ENCODE measurements around the gene LMBR1. TPM values are rescaled to one million over a fixed set of nuclear protein-coding genes. Genes with fewer than 3 reads are reported as not detected.

The LMBR1 gene
- total and polyA plus RNA-seq, 2 donors (not counting 1 experiment from before 2014, with no cell fraction given), result 19.7 to 85.2 TPM

- H3K4me1 ChIP-seq (ENCODE audit: control insufficient read depth in 2 of 2, insufficient read depth in 2 of 2, low read length in 2 of 2), result no peaks in the 10 kb centered on the region
- DNase-seq, result no peak
- ATAC-seq (ENCODE audit: low read depth), result no peak
- Mint-ChIP-seq H3K4me1 (no peaks in the 10 kb centered on the region), H3K4me3 (no peak overlapping the region), H3K27ac (no peak overlapping the region), H3K9me3 (ENCODE audit: insufficient read depth) (no peaks in the 10 kb centered on the region), H3K27me3 (peaks cover 19% of the 10 kb centered on the region)
- no peak overlapping the region for H3K9ac ChIP-seq (ENCODE audit: low read length)
- H3K27ac ChIP-seq (ENCODE audit: low read length in 2 of 2), result no peak overlapping the region
- H3K79me2 ChIP-seq (ENCODE audit: control insufficient read depth, insufficient read depth, low read length), result no peaks in the 10 kb centered on the region
- intact Hi-C loops (cut with micrococcal nuclease), result no loop called here
- H3K27me3 ChIP-seq (replicated peaks in 1 of 4; ENCODE audit: control extremely low read depth in 1 of 4, control insufficient read depth in 3 of 4, insufficient read depth in 4 of 4, low read length in 3 of 4), result peaks cover 0 to 10% (median 1%) of the 10 kb centered on the region in 4 experiments
- no peaks in the 10 kb centered on the region for H3K9me3 ChIP-seq (ENCODE audit: control extremely low read depth in 1 of 3, control insufficient read depth in 2 of 3, insufficient read depth in 1 of 3, low read length in 2 of 3)
- no peaks in the 10 kb centered on the region for H3K36me3 ChIP-seq (replicated peaks in 1 of 2; ENCODE audit: control extremely low read depth in 1 of 2, control insufficient read depth in 1 of 2, extremely low read depth in 1 of 2, insufficient read depth in 2 of 2, low read length in 1 of 2)
- ChIA-PET POLR2A (no interaction called here), CTCF (no interaction called here)
- no peak overlapping the region for H2AFZ ChIP-seq (ENCODE audit: insufficient read depth, low read depth, low read length, poor library complexity, severe bottlenecking)
- H3K4me2 ChIP-seq (replicated peaks; ENCODE audit: low read depth, low read length, poor library complexity, severe bottlenecking), result no peak overlapping the region
- no peak for TF ChIP-seq CTCF (IDR thresholded peaks at IDR 0.05)
- TF ChIP-seq EZH2 (IDR thresholded peaks at IDR 0.05; ENCODE audit: borderline replicate concordance, insufficient read depth, low read depth, low read length, poor library complexity, severe bottlenecking), result no peak
- no peak overlapping the region for H3K4me3 ChIP-seq (ENCODE audit: control extremely low read depth in 1 of 5, extremely low read depth in 1 of 5, insufficient read depth in 1 of 5, low read depth in 2 of 5, low read length in 4 of 5)
- no peaks in the 10 kb centered on the region for H4K20me1 ChIP-seq (ENCODE audit: control insufficient read depth, insufficient read depth, low read length, poor library complexity, severe bottlenecking)
- WGBS (ENCODE audit: insufficient coverage), result 100% methylated on average over 1 of the region's 4 CpGs
These were observed 237.0 kb downstream of the LMBR1 start for GRCh38 chr7:156655983-156656382.

GRCh38 chr7:156655251-156655650 is 237.7 kb downstream of the LMBR1 start:
- Histone ChIP-seq H3K4me2 (replicated peaks; ENCODE audit: low read depth, low read length, poor library complexity, severe bottlenecking) (no peak overlapping the region), H2AFZ (ENCODE audit: insufficient read depth, low read depth, low read length, poor library complexity, severe bottlenecking) (no peak overlapping the region), H4K20me1 (ENCODE audit: control insufficient read depth, insufficient read depth, low read length, poor library complexity, severe bottlenecking) (no peaks in the 10 kb centered on the region), H3K4me3 (ENCODE audit: control extremely low read depth in 1 of 5, extremely low read depth in 1 of 5, insufficient read depth in 1 of 5, low read depth in 2 of 5, low read length in 4 of 5) (no peak overlapping the region), H3K27me3 (replicated peaks in 1 of 4; ENCODE audit: control extremely low read depth in 1 of 4, control insufficient read depth in 3 of 4, insufficient read depth in 4 of 4, low read length in 3 of 4) (peaks cover 0 to 17% (median 1%) of the 10 kb centered on the region in 4 experiments), H3K27ac (ENCODE audit: low read length in 2 of 2) (no peak overlapping the region), H3K4me1 (ENCODE audit: control insufficient read depth in 2 of 2, insufficient read depth in 2 of 2, low read length in 2 of 2) (no peaks in the 10 kb centered on the region), H3K79me2 (ENCODE audit: control insufficient read depth, insufficient read depth, low read length) (no peaks in the 10 kb centered on the region), H3K36me3 (replicated peaks in 1 of 2; ENCODE audit: control extremely low read depth in 1 of 2, control insufficient read depth in 1 of 2, extremely low read depth in 1 of 2, insufficient read depth in 2 of 2, low read length in 1 of 2) (no peaks in the 10 kb centered on the region), H3K9ac (ENCODE audit: low read length) (no peak overlapping the region), H3K9me3 (ENCODE audit: control extremely low read depth in 1 of 3, control insufficient read depth in 2 of 3, insufficient read depth in 1 of 3, low read length in 2 of 3) (no peaks in the 10 kb centered on the region)
- POLR2A ChIA-PET, result no interaction called here
- Mint-ChIP-seq H3K4me3 (no peak overlapping the region), H3K27ac (no peak overlapping the region), H3K27me3 (peaks cover 23% of the 10 kb centered on the region), H3K9me3 (ENCODE audit: insufficient read depth) (no peaks in the 10 kb centered on the region), H3K4me1 (no peaks in the 10 kb centered on the region)
- WGBS (ENCODE audit: insufficient coverage), result 48% methylated on average over 6 of the region's 6 CpGs
- DNase-seq (no peak), ATAC-seq (ENCODE audit: low read depth) (no peak)
- TF ChIP-seq EZH2 (IDR thresholded peaks at IDR 0.05; ENCODE audit: borderline replicate concordance, insufficient read depth, low read depth, low read length, poor library complexity, severe bottlenecking) (no peak), CTCF (IDR thresholded peaks at IDR 0.05) (no peak)
- intact Hi-C loops (cut with micrococcal nuclease), result no loop called here
- CTCF ChIA-PET, result no interaction called here
